ENCODE data around the gene THPO. TPM values are rescaled to one million over a fixed set of nuclear protein-coding genes. Genes with fewer than 3 reads are reported as not detected.
A peak's percentile ranks its signal among the peaks of the same experiment; 100 is the strongest.

Gene THPO
- total RNA-seq, 1 donor from 2014 or later, result 0.28 TPM

GRCh38 chr3:184333190-184333589 lies 44.8 kb downstream of the THPO start:
- peaks cover 64% of the 10 kb centered on the region for H3K36me3 Mint-ChIP-seq (ENCODE audit: low read depth, unreplicated experiment)
- peak overlapping the region; percentile 63 for H3K4me3 Mint-ChIP-seq (ENCODE audit: unreplicated experiment)
- TF ChIP-seq CTCF (IDR thresholded peaks at IDR 0.05; ENCODE audit: unreplicated experiment), result no peak
- H3K4me1 Mint-ChIP-seq (ENCODE audit: unreplicated experiment), result peaks cover 65% of the 10 kb centered on the region
- DNase-seq (ENCODE audit: low spot score), result no peak
- H3K9me3 Mint-ChIP-seq (ENCODE audit: unreplicated experiment), result no peaks in the 10 kb centered on the region
- H3K27ac Mint-ChIP-seq (ENCODE audit: unreplicated experiment), result peak overlapping the region; percentile 96
- H3K27me3 Mint-ChIP-seq (ENCODE audit: unreplicated experiment), result peaks cover 38% of the 10 kb centered on the region

- TF ChIP-seq CTCF (IDR thresholded peaks at IDR 0.05; ENCODE audit: unreplicated experiment), result no peak
- H3K27ac Mint-ChIP-seq (ENCODE audit: unreplicated experiment), result peak overlapping the region; percentile 96
- peaks cover 59% of the 10 kb centered on the region for H3K4me1 Mint-ChIP-seq (ENCODE audit: unreplicated experiment)
Measured at GRCh38 chr3:184332370-184333090, 45.5 kb downstream of the THPO start.

GRCh38 chr3:184328516-184328915 lies 49.5 kb downstream of the THPO start:
- Mint-ChIP-seq H3K9me3 (ENCODE audit: unreplicated experiment) (no peaks in the 10 kb centered on the region), H3K4me3 (ENCODE audit: unreplicated experiment) (no peak overlapping the region), H3K4me1 (ENCODE audit: unreplicated experiment) (peaks cover 32% of the 10 kb centered on the region), H3K27ac (ENCODE audit: unreplicated experiment) (no peak overlapping the region), H3K27me3 (ENCODE audit: unreplicated experiment) (peaks cover 18% of the 10 kb centered on the region), H3K36me3 (ENCODE audit: low read depth, unreplicated experiment) (peaks cover 81% of the 10 kb centered on the region)
- TF ChIP-seq CTCF (IDR thresholded peaks at IDR 0.05; ENCODE audit: unreplicated experiment), result no peak
- DNase-seq (ENCODE audit: low spot score), result no peak

More at GRCh38 chr3:184332370-184333090, 45.5 kb downstream of the THPO start:
- Mint-ChIP-seq H3K27me3 (ENCODE audit: unreplicated experiment) (peaks cover 35% of the 10 kb centered on the region), H3K36me3 (ENCODE audit: low read depth, unreplicated experiment) (peaks cover 62% of the 10 kb centered on the region), H3K4me3 (ENCODE audit: unreplicated experiment) (peak overlapping the region; percentile 63), H3K9me3 (ENCODE audit: unreplicated experiment) (no peaks in the 10 kb centered on the region)
- peak; percentile 49 for DNase-seq (ENCODE audit: low spot score)

- no peak for DNase-seq (ENCODE audit: low spot score)
- Mint-ChIP-seq H3K4me3 (ENCODE audit: unreplicated experiment) (peak overlapping the region; percentile 79), H3K4me1 (ENCODE audit: unreplicated experiment) (peaks cover 18% of the 10 kb centered on the region), H3K36me3 (ENCODE audit: low read depth, unreplicated experiment) (peaks cover 80% of the 10 kb centered on the region), H3K27ac (ENCODE audit: unreplicated experiment) (no peak overlapping the region), H3K27me3 (ENCODE audit: unreplicated experiment) (peaks cover 15% of the 10 kb centered on the region), H3K9me3 (ENCODE audit: unreplicated experiment) (no peaks in the 10 kb centered on the region)
- TF ChIP-seq CTCF (IDR thresholded peaks at IDR 0.05; ENCODE audit: unreplicated experiment), result no peak
Measured at GRCh38 chr3:184327171-184327570, 50.8 kb downstream of the THPO start.

GRCh38 chr3:184325715-184326369 lies 52.2 kb downstream of the THPO start:
- H3K27me3 Mint-ChIP-seq (ENCODE audit: unreplicated experiment), result peaks cover 9% of the 10 kb centered on the region
- peaks cover 7% of the 10 kb centered on the region for H3K4me1 Mint-ChIP-seq (ENCODE audit: unreplicated experiment)
- no peak for TF ChIP-seq CTCF (IDR thresholded peaks at IDR 0.05; ENCODE audit: unreplicated experiment)
- peak overlapping the region; percentile 48 for H3K27ac Mint-ChIP-seq (ENCODE audit: unreplicated experiment)
- H3K36me3 Mint-ChIP-seq (ENCODE audit: low read depth, unreplicated experiment), result peaks cover 82% of the 10 kb centered on the region
- H3K9me3 Mint-ChIP-seq (ENCODE audit: unreplicated experiment), result no peaks in the 10 kb centered on the region
- no peak for DNase-seq (ENCODE audit: low spot score)
- H3K4me3 Mint-ChIP-seq (ENCODE audit: unreplicated experiment), result no peak overlapping the region
